ENCODE measurements around the gene MYLK3. TPM values are rescaled to one million over a fixed set of nuclear protein-coding genes. Genes with fewer than 3 reads are reported as not detected.

Gene MYLK3
- polyA plus RNA-seq, 4 donors = 0.76 to 1.5 (median 1.1) TPM

DNA sequence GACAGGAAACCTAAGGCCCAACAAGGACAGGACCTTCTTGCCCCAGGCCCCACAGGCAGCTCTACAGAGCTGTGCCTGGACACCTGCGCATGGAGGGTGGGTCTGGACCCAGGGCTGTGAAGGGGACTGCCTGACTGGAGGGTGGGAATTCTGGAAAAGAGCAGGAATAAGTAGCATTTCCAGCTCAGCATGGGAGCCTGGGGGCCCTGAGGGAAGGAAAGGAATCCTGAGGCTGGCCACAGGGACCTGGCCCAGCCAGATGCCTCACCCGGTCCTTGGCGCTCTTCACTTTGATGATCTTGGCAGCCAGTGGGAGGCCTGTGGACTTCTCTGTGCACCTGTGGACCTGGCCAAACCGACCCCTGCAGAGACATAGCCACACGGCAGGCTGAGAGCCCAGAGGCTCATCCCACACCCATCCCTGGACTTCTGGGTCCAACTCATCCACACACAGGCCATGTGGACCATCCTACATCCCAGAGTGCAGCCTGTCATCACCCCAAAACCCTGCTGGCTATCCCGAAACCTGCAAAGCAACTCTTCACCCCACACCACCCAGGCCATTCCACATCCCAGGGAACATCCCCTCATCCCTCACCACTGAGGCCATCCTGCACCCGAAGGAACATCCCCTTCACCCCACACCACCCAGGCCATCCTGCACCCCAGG lies 18.7 kb downstream of the MYLK3 start:
- DNase-seq (ENCODE audit: low read depth in 4 of 4, low spot score in 3 of 4) = no peak

DNA sequence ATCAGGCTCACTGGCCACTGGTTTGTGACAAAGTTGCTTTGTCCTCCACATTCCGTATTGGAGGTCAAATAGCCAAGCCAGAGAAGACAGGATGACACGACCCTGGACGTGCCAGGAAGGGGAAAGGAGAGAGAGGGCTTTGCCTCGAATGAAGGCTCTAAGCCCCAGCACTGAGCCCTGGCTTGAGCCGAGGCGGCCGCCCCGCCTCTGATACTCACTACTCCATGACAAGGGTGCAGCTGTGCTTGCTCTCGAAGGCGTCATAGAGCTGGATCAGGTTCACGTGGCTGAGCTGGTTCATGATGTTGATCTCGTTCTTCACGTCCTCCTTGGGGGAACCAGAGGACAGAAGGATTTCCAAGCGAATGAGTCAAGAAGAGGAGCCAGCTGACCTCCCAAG lies 19.3 kb downstream of the MYLK3 start:
- no peak for DNase-seq (ENCODE audit: low read depth in 4 of 4, low spot score in 3 of 4)

DNA sequence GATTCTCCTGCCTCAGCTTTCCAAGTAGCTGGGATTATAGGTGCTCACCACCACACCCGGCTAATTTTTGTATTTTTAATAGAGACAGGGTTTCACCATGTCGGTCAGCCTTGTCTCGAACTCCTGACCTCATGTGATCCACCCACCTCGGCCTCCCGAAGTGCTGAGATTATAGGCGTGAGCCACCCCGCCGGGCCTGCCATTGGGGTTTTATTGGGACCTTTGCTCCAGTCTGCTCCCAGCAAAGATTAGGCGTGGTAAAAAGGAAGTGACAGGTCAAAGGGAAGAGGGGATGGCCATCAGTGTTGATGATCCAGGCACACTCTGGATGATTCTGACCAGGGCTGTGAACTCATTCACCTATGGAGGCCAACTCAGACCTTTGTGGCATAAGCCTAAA lies 20.5 kb downstream of the MYLK3 start:
- DNase-seq (ENCODE audit: low read depth in 4 of 4, low spot score in 3 of 4) = no peak

DNA sequence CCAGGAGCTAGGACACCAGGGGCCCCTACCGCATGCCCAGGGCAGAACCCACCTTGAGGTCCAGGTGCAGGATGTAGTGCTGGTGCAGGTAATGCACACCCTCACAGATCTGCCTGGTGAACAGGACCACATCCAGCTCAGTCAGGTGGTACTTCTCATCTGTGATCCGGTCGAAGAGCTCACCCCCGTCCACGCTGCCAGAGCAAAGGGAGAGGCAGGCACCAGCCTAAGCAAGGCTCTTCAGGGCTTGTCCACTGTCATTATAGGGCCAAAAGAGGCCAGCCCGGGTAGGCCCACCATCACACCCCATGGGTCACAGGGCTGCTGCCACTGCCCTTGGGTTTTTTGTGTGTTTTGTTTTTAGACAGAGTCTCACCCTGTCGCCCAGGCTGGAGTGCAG lies 21.0 kb downstream of the MYLK3 start:
- DNase-seq (ENCODE audit: low read depth in 4 of 4, low spot score in 3 of 4) = no peak

DNA sequence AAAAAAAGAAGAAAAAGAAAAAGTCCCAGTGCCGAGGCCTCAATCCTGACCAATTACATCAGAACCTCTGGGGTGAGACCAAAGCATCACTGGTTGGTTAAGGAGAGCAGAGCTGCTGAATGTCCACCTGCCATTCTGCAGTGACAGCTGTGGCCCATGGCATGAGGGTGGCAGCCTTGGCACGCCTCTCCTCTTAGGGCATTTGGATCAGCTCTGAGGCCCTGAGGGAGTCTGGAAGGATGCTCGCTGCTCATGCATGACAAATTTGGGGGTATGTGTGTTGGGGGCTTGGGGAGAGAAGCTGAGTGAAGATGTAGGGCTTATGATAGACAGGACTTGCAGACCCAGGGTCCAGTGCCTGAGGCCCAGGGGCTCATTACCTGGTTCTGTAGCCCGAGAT lies 26.3 kb downstream of the MYLK3 start:
- DNase-seq (ENCODE audit: low read depth in 4 of 4, low spot score in 3 of 4) = no peak

DNA sequence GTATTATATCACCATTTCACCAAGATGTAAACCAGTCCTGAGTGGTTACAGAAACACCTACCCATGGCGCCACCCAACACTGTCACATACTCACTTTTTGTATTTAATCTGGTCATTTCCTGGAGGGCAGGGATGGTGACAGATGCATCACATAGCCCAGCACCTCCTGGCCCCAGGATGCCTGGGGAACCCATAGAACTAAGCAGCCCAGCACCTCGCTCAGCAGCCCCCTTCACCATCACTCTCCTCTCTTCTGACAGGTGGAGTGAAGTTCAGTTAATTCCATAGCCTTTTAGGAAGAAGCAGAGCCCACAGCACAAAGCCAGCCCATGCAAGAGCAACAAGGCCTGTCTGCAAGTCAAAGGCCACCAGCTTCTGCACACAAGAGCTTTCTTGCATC lies 27.5 kb downstream of the MYLK3 start:
- DNase-seq (ENCODE audit: low read depth in 4 of 4, low spot score in 3 of 4) = no peak

DNA sequence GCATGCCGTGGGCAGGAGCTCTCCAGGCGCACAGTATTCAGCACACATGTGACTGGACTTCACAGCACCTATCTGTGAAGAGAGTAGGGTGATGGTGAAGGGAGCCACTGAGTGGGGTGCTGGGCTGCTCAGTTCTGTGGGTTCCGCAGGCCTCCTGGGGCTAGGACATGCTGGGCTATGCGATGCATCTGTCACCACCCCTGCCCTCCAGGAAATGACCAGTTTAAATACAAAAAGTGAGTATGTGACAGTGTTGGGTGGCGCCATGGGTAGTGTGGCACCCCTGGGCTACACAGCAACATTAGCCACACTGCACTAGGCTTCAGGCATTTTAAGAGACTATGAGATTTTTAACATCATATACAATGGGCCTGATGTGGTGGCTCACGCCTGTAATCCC lies 28.6 kb downstream of the MYLK3 start:
- no peak for DNase-seq (ENCODE audit: low read depth in 4 of 4, low spot score in 3 of 4)

DNA sequence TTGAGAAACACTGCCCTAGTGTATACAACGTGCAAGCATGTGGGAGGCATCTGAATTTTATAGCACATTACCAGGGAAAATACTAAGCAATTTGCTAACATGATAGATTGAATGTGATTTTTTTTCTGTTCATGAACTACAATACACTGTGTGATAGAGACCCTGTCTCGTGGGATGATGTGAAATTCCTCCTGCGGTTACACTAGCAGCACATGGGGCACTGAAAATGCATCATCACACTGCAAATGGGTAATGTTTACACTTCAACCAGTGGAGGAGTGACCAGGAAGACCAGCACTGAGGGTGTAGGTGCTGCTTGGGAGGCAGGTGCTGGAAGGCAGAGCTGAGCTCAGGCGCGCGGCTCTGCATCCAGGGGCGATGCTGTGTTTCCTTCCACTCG lies 29.9 kb downstream of the MYLK3 start:
- no peak for DNase-seq (ENCODE audit: low read depth in 4 of 4, low spot score in 3 of 4)

DNA sequence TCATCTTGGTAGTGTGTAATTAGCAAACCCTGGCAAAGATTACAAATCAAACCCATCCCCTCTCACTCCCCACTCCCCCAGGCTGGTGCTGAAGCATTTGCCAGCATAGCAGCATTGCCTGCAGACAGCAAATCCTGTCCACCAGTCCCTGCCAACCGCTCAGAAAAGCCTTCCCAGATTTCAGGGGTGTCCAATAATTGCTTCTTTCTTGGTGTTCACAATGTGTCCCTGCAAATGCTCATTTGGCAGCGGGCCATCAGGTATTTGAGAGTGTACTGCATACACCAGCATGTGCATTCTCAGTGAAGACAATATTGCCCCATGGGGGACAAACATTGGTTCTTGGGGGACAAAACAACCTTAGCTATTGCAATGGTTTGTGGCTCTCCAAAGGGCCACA lies 30.5 kb downstream of the MYLK3 start:
- DNase-seq (ENCODE audit: low read depth in 4 of 4, low spot score in 3 of 4) = no peak

DNA sequence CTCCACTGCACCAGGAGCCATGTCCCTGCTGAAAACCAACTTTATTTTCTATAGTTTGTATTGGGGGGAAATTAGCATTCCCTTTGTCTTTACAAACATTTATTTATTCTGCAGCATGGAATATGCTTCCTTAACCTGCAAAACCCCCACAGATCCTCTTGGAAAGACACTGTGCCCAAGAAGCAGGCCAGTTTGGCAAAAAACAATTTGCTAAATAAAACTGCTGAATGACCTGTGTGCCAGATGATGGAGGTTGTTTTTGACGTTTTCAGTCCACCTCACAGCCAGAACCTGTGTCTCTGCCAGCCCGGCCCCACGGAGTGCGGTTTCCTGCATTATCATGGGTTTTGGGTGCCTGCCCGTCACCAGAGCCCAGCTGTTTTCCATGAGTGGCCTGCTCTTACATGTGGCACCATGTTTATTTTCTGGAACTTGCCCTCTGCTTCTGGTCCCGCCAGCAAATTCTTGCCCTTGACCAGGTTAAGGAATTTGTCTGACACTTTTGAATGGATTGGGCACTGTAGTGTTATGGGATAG lies 32.3 kb downstream of the MYLK3 start:
- DNase-seq (ENCODE audit: low read depth in 4 of 4, low spot score in 3 of 4) = no peak

DNA sequence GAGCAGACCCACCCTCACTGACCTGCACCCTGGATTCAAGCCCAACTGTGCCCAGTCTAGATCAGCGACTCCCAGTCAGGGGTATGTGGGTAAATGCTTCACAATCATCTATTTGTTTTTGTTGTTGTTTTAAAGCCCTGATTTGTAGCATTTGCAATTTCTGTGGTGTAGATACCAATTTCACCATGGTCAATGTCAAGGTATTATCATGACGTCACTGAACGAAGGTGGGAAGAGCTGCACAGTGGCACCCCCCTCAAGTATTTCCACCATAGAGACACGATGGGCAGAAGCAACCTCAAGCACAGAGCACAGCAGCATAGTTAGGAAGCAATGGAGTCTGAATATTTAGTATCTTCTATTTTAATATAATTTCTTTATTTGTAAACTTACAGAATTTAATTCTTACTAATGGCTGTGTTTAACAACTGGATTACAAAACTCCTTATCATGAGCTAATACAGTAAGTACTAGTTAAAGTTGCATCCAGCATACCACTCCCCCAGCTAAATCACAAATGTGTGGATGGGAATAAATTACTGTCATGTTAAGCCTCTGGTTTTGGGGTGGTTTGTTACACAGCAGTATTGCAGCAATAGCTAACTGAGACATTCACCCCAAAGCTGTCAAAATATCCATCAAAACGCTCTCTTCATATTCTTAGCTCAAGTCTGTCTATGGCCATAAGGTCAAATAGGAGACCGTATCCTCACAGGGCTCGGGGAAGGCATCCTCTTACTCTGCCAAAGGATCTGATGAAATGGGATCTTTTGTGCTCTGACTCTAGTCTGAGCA lies 33.1 kb downstream of the MYLK3 start:
- no peak for DNase-seq (ENCODE audit: low read depth in 4 of 4, low spot score in 3 of 4)

DNA sequence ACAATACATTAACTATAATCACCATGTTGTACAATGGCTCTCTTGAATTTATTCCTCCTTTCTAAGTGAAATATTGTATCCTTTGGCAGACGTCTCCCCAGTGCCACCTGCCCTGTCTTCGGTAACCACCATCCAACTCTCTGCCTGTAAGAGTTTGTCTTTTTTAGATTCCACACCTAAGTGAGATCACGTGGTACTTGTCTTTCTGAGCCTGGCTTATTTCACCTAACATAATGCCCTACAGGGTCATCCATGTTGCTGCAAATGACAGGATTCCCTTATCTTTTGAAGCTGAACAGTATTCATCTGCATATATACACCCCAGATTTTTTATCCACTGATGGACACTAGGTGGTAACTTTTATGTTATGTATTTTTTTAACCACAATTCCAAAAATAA lies 34.5 kb downstream of the MYLK3 start:
- no peak for DNase-seq (ENCODE audit: low read depth in 4 of 4, low spot score in 3 of 4)

DNA sequence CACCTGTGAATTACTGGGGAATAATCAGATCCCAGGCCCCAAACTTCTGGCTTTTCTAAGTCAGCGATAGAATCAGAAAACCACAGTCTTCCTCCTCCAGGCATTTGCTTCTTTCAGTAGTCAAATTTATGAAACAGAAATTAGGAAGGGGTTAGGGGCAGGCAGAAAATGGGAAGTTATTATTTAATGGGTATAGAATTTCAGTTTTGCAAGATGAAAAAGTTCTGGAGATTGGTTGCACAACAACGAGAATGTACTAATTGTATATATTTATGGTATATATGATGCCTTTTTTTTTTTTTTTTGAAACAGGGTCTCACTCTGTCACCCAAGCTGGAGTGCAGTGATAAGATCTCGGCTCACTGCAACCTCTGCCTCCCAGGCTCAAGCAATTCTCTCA lies 35.2 kb downstream of the MYLK3 start:
- no peak for DNase-seq (ENCODE audit: low read depth in 4 of 4, low spot score in 3 of 4)

DNA sequence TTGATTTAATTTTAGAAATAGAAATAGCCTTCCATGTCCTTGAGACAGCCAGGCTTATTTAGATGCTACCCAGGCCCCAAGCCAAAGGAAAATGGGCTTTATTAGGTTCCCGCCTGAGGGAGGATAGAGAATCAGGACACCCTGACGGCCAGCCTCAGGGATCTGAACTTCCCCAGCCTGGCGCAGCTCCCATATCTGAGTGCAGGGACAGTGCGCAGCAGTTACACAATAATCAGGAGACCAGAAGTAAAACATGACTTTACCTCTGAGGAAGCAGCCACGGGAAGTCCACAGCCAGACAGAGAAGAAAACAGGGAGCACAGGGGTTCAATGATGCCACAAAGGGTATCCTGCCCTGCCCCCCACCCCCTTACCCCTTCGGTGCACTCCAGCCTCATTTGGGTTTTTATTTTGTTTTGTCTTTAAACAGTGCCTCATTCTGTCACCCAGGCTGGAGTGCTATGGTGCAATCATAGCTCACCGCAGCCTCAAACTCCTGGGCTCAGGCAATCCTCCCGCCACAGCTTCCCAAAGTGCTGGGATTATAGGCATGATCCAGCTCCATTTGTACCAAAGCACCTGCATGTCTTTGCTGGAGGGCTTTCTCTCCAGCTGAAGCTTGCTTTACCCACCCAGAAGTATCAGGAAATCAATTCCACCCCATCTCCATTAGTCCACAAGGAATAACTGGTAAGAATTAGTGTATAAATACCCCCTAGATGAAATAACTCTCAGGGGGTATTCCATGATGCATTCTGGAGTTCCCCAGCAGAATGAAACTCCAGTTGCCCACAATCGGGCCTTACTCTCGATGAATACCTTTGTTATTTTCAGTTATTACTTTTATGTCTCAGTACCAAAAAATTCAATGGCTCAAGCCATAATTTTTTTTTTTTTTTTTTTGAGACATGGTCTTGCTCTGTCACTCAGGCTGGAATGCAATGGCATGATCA lies 36.8 kb downstream of the MYLK3 start:
- DNase-seq (ENCODE audit: low read depth in 4 of 4, low spot score in 3 of 4) = no peak

DNA sequence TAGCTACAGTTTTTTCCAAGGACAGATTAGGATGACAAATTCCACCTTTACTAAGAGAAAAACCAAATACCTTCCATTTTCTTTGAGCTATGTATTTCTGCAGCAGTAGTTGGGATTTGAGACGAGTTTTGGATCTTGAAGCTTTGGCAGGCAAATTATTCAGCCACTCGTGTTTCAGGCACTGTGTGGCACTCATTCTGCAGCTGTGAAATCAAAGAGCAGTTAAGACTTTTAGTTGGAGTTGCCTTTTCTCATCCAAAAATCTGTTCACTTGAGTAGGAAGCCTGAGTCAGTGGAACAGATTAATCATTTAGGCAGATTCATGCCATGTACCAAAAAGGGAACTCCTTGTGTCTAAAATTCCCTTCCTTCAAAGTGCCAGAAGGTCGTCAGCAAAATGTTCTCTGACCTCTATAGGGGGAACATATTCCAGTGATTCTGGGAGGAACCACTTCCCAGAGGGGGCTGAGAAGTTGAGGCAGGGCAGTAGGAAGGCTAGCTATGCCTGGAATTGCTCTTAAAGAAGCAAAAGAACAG lies 38.6 kb downstream of the MYLK3 start:
- DNase-seq (ENCODE audit: low read depth in 4 of 4, low spot score in 3 of 4) = no peak

DNA sequence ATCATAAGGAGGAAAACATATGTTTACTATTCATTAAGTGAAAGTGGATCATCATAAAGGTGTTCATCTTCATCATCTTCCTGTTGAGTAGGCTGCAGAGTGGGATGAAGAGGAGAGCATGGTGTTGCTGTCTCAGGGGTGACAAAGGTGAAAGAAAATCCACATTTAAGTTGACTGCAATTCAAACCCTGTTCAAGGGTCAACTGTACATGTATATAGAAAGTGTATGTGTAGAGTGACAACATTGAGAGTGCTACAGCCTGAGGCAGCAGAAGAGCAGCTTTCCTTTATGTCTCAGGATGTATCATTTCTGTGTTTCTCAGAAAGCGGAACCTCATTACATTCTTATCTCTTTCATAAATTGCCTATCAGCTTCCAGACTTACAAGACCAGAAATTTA lies 41.5 kb downstream of the MYLK3 start:
- no peak for DNase-seq (ENCODE audit: low read depth in 4 of 4, low spot score in 3 of 4)

DNA sequence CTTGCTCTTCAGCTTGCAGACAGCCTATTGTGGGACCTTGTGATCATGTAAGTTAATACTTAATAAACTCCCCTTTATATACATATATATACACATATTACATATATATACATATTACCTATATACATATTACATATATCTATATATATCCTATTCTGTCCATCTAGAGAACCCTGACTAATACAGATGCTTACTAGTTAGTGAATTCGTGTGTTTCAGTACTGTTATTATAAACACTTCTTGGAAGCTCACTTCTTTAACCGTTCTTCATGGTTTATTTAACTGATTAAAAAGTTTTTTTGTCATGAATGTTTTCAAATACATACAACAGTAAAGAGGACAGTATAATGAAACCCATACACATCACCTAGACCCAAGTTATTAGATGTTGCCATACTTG lies 46.1 kb downstream of the MYLK3 start:
- DNase-seq (ENCODE audit: low read depth in 4 of 4, low spot score in 3 of 4) = no peak

DNA sequence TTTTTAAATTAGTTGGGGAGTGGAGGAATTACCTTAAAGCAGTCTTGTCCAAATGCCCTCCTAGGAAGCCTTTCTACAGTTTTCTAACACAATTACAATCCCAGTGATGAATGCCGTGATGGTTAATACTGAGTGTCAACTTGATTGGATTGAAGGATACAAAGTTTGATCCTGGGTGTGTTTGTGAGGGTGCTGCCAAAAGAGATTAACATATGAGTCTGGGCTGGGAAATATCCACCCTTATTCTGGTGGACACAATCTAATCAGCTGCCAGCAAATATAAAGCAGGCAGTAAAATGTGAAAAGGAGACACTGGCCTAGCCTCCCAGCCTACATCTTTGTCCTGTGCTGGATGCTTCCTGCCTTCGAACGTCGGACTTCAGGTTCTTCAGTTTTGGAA lies 46.5 kb downstream of the MYLK3 start:
- DNase-seq (ENCODE audit: low read depth in 4 of 4, low spot score in 3 of 4) = no peak

DNA sequence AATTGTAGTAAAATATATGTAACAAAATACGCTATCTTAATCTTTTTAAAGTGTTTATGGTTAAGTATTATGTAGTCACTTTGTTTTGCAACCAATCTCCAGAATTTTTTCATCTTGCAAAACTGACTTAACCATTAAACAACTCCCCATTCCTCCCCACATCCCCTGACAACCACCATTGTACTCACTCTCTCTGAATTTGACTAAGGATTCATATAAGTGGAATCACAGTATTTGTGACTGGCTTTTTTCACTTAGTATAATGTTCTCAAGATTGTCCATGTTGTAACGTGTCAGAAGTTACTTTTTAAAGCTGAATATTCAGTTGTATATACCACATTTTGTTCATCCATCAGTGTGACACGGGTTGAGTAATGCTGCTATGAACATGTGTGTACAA lies 48.1 kb downstream of the MYLK3 start:
- no peak for DNase-seq (ENCODE audit: low read depth in 4 of 4, low spot score in 3 of 4)

DNA sequence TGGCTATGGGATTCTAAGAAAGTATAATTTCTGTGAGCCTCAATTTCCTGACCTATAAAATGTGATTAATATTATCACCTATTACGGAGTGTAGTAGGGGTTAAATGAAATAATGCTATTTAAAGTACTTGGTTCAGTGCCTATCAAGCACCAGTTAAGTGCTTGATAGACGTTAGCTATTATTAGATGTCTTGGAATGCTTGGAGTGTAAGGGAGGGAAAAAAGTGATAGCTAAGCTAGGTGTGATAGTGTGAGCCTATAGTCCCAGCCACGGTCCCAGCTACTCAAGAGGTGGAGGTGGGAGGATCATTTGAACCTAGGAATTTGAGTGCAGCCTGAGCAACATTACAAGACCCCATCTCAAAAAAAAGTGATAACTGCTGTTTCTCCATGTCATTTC lies 51.2 kb downstream of the MYLK3 start:
- DNase-seq (ENCODE audit: low read depth in 4 of 4, low spot score in 3 of 4) = no peak

DNA sequence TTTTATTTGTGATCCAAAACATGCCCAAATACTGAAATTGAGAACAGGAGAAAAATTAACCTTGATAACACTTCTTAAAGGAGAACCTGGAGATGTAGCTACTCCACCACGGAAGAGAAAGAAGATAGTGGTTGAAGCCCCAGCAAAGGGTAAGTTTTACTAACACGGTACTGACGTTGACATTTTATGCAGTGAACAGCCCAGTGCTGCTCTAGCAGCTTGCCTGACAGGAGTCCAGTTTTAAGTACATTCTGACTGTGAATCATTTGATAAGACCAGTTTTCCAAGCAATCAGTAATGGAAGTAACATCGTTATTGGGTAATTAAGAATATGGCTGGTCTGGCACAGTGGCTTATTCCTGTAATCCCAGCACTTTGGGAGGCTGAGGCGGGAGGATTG lies 52.2 kb downstream of the MYLK3 start:
- no peak for DNase-seq (ENCODE audit: low read depth in 4 of 4, low spot score in 3 of 4)
